CD4-positive, alpha-beta T cell treated with Interleukin-4 for 1 hour (primary cell): ENCODE measurements around the gene COL16A1.
A peak's percentile ranks its signal among the peaks of the same experiment; 100 is the strongest.

ENCODE experiments used
- DNase-seq, 2 donors: peaks; one replicate each; pipeline ENCODE4 v3.0.0-alpha.2; 2020 to 2022

COL16A1 gene

DNA sequence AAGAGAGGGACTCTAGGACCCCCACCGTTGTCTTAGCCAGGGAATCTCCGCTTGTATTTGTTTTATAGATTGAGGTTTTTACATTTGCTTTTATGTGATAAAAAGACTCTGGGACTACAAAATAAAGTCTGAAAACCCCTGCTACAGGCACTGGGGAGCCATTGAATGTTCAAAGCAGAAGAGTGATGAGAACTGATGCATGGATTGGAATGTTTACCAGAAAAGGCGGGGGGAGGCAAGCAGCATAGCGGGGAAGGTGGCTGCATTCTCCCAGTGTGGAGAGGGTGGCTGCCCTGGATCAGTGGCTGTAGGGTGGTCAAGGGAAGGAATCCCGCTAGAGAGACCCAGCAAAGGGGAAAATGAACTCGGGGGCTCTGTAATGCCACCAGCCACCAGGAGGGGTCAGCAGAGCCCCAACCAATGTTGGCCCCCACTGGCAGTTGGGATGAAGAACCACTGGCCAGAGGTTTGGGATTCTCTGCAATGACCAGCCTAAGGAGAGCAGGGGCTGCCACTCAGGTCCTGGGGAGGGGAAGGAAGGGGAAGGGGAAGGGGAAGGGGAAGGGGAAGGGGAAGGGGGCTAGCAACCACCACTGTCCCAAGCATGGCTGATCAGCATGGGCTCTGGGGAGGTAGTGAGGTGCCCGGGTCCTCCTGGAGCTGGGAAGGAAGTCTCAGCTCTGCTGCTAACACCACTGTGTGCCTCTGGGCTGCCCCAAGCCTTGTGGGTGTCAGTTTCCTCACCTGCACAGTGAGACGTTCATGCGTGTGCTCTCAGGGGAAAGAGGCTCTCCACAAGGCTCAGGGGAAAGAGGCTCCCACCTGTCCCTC, 40.0 kb downstream of the COL16A1 start:
- DNase-seq: peak; percentile 49 to 59

DNA sequence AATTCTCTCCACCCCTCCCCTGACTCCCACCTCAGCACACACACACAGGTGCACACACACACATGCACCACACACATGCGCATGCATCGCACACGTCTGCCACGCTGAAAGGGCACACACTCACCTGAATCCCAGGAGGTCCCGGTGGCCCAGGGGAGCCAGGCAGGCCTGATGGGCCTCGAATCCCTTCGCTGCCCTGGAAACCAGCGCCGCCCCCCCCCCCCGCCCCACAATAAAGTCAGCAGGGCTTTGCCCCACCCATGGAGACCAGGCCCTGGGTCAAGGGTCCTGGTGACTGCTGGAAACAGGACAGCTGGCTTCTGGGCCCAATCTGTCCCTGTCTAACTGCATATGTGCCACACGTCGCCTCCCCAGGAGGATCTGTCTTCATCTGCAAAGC, 41.4 kb downstream of the COL16A1 start:
- no peak for DNase-seq

DNA sequence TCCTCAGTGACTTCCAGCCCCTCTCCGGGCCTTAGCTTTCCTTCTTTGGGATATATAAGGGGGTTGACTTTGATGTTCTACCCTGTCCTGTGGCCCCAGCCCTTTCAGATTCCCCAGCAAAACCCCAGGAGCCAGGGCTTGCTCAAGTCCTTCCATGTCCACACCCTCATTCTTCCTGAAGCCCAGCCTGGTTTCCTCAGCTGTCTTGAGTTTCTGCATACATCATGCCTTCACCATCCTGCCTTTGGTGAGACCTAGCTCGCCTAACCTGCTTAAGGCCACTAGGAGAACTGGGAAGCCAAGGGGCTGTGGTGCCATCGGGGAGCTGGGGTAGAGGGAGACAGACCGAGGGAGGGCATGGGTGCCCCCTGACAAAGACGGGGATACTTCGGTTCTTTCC, 42.0 kb downstream of the COL16A1 start:
- DNase-seq: no peak

DNA sequence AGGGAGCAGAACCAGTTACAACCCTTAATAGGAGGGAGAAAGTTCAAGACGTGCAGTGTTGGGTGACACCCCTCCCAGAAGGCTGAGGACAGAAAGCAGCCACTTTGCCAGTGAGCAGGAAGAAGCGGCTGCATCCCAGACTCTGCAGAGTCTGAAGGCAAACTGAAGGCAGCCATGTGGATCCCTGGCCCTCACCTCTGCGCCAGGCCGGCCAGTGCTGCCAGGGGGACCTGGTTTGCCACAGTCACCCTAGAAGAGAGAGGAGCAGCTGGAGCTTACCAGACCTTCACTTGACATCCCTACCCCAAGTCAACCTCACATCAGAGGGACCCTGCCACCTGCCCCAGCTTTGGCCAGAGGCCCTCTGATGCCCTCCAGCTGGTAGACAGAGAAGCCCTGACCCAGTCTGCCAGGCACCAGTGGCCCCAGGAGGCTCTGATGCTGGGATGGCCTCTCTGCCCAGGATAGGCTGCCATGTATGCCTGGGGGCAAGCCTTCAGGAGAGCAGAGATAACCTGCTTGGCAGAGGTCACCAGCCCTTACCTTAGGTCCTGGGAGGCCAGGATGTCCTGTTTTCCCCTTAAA, 42.9 kb downstream of the COL16A1 start:
- no peak for DNase-seq

DNA sequence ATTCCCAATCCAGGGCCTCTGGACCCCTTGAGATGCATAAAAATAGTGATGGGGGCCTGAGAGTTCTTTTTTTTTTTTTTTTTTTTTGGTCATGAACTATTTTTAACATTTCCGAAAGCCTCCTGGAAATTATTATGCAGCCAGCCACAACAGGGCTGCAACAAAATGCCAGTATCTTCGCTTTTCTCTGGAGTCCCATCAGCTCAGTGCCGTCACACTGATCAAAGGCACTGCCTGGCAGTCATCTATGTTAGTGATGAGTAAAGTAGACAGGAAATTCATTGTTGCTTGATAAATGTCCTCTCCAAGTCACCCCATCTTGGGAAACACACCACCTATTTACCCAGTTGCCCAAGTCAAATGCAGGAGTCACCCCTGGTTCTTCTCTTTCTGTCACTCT, 43.9 kb downstream of the COL16A1 start:
- DNase-seq: no peak

DNA sequence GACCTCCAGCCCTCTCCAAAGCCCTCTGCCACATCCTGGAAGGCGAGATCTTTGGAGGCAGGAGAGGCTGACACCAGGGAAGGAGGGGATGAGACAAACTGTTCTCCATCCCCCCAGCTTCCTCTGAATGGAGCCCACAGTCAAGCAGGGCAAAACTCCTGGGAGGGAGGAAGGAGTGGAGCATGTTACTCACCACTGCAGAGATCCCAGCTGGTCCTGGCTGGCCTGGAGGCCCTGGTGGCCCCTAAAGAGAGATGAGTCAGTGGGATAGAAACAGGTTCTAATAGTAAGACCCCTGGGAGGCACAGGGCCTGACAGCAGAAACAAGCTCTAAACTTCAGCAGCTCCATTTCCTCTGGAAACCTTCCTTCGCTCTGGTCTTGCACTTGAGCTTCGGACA, 45.1 kb downstream of the COL16A1 start:
- DNase-seq: no peak

DNA sequence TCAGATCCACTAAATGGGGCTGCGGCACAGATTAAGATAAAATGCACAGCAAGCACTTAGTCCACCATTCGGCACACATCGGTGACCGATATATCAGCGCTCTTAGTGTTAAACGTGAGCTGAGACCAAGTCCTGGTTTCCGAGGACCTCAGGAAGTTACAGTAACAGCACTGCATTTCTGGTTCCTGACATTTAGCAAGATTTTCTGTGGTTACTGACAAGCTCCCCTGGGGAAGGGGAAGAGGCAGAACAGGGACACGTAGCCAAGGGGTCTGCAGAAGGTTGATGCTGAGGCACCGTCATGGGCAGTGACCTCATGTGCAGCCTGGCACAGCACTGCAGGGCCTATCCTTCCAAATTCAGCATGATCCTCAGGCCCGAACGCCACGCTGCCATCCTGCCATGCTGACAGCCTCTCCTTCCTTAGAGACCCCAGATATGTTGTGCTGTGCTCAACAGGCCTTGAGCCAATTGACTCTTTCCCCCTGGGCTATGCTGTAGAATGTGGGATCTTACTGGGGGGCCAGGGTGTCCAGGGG, 45.8 kb downstream of the COL16A1 start:
- no peak for DNase-seq

DNA sequence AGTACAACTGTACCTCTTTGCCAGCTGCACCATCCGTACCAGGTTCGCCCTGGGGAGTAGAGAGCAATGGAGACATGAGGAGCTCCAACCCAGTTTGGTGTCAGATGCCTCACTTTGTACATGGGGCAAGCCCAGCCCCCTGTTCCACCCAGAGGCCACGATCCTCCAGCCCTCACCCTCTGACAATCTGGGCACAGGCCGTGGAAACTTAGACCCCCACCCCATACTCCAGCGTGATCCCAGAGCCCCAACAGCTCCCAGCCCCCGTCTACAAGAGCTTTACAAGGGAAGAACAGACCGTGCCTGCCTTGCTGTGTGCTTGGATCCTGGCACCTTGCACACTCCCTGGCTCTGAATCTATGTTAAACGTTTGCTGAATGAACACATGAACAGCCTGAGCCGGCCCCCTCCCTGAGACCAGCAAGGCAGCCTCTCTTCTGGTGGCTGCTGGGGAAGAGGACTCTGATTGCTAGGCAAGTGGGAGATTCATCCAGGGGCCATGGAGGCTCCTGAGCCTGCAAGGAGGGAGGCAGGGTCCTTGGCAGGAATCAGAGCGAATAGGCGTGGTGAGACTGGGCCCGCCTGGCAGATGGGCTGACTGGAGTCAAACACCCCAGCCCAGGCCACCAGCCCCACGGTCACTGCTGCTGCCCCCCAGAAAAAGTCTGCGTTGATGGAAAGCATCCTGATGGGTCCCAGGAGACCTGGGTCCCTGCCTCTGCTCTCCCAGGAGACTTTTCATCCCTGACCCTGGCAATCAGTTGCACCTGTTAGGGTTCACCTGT, 46.6 kb downstream of the COL16A1 start:
- DNase-seq: no peak

DNA sequence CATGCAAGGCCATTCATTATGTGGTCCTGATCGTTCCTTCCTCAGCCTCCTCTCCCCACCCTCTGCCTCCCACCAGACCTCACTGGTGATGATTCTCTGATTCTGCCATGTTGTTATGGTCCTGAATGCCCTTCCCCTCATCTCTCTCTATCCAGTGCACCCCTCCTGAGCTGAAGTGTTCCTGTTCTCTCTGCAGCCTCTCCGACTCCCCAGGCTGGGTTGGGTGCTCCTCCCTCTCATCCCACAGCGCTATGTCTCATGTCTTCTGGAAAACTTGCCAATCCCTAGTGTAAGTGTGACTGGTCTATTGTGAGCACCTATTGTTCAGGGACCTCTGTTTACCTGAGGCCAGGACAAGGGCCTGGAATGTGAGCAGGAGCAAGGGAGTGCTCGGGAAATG, 48.1 kb downstream of the COL16A1 start:
- no peak for DNase-seq

DNA sequence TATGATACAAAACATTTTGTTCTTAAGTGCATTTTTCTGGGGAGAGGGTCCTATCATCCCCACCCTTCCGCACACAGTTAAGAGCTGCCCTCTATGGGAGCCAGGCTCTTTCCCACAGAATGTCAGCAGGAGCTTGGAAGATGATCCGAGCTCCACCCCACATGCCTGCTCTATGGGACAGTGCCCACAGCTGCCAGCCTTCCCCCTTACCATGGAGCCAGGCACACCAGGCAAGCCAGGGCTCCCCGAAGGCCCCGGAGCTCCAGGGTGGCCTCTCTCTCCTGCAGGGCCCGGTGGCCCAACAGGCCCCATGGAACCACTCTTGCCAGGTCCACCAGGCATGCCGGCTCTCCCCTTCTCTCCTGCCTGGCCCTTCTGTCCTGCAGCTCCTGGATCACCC, 48.7 kb downstream of the COL16A1 start:
- no peak for DNase-seq

DNA sequence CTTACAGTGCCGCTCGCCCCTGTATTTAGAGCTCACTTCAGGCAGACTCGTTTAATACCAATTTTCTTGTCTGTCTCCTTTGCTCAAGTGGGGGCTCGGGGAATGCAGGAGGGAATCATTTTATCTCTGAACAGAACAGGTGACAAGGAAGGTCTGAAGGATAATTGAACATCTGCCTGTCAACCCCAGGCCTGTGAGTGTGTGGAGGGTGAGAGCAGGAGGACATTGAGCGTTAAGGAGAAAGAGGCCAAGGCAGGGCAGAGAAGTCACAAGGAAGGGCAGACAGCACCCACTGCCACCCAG, 49.4 kb downstream of the COL16A1 start:
- no peak for DNase-seq

DNA sequence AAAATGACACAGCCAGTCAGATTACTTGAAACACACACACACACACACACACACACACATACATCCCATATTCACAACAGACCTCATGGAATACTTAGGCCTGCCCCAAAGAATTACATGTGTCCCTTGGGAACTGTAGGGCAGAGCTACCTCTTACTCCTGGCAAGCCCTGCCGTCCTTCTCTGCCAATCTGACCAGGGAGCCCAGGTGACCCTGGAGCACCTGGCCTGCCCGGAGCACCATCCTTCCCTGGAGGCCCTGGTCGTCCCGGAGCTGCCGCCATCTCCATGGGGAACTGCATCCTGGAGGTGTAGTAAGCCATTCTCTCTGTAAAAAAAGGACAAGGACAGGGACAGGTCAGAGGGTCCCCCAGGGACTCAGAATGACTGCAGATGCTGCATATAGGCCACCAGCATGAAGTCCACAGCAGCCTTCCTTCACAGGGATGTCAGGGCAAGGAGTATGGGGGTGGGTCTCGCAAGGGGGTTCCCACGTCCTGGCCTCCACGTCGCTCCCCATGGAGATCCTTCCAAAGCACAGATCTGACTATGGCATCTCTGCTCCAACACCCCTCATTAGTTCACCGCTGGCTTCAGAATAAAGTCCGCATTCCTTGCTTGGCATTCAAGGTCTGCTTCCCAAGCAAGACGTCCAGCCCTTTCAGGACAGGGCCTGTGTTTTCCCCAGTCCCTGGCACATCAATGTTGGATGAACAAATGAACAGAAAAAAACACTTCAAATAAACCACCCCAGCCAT, 49.9 kb downstream of the COL16A1 start:
- no peak for DNase-seq

DNA sequence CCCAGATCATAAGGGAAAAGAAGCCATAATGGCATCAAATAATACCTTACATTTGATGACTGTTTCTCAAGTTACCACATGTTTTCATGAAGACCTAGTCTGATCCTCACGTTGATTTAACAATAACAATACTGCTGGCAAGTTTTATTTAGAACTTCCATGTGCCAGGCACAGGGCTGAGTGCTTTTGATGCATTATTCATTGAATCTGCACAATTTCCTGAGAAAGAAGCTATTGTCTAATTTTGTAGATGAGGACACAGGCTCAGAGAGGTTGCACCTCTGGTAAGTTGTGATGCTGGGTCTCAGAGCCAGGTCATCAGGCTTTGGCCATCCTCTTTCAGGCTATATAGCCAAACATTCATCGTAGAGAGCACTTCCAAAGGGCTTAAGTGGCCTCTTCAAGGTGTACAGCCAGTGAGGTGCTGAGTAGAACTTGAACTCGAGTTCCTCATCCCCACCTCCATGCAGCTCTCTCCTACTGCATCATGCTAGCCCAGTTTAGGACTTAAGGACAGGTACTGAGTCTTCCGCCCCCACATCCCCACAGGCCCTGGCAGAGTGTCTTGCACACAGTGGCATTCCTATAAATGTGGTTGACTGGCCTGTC, 50.8 kb downstream of the COL16A1 start:
- DNase-seq: no peak

DNA sequence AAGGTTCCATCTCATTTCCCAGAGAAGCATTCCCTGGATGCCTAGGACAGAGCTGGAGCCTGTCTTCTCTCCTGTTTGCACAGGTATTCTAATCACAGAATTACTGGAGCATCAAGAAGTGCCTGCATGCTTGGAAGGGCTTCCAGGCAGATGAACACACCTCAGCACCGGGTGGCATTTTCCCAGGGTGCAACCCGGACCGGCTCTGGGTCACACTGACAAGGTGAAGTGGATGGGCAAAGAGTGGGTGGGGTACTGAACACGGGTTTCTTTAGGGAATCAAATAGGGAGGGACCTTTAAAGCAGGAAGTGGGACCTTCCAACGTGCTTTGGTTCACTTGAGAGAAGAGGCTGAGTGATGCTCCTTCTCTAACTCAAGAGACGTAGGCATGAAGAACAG, 52.1 kb downstream of the COL16A1 start:
- no peak for DNase-seq

DNA sequence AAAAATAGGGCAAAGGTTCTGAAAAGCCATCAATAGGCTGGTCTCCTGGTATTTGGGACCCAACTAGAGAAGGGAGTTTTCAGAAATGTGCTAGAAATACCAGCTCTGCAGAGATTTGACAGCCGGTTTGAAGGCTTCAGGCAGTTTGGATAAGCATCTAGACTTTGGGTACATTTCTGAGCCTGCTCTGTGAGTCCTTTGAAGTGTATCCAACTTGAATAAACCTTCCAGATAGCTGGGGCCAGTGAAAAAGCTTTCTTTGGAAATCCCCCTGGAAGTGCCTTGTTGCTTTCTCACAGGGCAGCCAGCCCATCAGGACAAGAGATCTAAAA, 52.8 kb downstream of the COL16A1 start:
- DNase-seq: no peak

DNA sequence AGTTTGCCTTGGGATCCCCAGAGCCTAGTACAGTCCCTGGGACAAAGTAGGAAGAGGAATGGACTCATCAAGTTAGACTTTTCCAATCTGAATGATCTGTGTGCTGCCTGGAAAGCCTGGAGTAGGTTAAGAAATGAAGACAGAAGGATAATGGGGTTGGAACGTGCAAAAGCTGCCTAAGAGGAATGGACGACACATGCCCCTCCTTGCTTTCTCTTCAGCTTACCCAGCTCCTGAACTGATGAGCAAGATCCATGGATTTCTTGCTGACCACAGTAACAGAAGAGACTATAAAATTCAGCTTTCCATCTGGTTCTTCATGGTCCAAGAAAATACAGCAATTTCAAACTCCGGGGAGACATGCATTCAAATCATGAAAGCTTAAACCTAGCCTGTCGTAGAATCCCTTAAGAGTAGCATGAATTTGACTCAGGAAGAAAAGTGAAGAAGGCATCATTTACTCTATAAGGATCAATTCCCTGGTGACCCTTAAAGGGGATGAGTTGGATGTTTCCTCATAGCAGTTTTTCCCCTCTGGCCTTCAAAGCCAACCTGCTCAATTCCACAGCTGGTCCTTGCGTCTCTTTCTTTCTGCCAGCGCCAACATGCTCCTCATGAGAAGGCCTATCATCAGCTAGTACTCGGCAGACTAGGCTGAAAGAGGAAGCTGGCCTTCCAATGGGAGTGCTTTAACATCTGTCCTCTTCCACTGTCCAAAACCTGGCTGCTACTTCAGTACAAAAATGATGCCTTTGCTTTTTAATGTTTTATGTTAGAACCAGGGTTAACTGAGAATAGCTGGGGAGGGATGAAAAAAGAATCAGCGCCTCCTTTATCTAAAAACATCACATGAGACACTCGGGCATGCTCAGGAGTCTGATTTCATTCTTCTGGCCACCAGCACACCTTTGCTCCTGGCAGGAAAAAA, 53.4 kb downstream of the COL16A1 start:
- DNase-seq: no peak

DNA sequence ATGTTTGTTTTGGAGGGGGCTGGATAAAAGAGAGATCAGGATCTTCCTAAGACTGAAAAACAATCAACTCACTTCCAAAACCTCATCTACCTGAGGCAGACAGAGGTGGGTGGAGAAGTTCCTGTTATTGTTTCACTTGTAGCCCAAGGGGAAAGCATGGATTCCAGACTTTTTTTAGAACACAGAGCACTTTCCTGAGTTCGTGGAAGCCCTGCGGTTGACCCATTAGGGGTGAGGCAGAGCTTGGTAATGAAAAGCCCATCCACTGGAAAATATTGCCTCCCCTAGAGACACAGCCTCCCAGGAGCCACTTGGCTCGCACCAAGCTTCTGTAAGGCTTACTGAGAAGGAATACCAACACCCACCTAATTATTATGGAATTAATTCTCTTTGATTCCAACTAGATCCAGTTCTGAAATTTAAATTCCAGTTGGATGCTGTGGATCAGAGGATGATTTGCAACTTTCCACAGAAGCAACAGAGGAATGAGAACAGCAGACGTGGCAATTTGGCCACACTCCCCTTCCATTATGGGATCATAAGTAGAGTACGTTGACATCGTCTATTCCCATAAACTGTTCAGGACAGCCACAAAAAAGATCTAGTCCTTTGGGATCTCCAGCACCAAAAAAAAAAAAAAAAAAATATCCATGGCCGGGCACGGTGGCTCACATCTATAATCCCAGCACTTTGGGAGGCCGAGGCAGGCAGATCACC, 55.0 kb downstream of the COL16A1 start:
- DNase-seq: no peak

DNA sequence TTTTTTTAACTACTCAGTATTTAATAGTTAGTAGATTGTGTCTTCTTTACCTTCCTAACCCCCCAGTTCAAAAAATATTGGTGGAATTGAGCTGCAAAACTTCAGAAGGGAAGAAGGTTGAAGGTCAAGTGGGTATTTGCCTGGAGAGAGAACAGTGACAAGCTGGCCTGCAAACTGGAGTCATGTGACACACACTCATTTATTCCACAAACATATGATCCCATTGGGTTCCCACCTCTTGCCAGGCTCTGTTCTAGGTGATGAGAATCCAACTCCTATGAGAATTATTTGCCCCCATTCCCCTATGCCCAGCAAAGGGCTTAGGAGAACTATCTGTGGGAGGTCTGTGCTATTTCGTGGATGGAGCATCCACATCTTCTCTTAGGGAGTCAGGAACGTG, 55.6 kb downstream of the COL16A1 start:
- no peak for DNase-seq

DNA sequence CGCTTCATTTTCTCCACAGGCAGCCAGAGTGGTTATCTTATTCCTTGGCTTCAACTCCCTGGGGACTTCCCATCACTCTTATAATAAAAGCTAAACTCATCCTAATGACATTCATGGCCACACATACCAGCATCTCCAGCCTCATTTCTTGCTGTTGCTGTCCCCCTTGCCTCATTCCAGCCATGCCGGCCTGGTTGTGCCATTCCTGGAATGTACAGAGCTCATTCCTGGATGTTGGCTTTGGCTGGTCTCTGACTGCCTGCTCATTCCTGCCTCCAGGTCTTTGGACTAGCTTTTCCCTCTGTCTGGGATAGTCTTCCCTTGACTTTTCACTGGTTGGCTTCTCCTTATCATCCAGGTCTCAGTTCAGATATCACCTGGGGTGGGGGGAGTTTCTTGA, 56.7 kb downstream of the COL16A1 start:
- DNase-seq: no peak

DNA sequence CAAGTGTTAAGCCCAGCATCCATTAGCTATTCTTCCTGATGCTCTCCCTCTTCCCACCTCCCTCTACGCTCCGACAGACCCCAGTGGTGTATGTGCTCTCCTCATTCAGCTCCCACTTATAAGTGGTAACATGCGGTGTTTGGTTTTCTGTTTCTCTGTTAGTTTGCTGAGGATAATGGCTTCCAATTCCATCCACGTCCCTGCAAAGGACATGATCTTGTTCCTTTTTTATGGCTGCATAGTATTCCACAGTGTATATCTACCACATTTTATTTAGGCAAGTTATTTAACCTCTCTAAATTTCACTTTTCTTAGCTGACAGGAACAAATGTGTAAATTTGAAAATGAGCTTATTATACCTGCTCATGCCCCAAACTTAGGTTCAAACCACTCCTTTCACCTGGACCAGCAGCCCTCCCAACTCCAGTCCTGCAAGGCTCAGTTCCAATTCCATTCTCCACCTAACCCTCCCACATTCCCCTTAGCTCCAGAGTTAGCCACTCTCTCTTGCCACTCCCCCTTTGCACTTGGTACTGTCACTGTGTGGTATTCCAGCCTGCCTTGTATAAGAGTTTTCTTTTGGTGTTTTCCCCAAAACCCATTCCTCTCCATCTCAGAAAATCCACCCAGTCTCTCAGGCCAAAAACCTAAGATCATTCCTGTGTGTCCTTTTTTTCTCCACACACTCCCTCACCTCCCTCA, 57.4 kb downstream of the COL16A1 start:
- DNase-seq: peak in 1 of 2 donors; percentile 17

DNA sequence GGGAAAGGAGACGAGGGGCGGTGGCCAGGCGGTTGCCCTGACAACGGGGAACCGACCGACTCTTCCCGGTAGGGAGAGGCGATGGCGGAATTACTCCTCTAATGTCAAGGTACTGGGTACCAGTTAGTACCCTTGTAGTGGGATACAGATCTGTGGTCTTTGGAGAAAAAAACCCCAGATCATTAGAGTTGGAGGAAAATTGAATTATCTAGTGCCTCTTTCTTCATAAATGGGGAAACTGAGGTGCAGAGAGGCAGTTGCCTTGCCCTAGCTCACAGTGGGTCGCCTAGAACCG, 58.6 kb downstream of the COL16A1 start:
- no peak for DNase-seq
